ENCODE data around the gene TMEM132D. TPM values are rescaled to one million over a fixed set of nuclear protein-coding genes. Genes with fewer than 3 reads are reported as not detected.

Gene TMEM132D
- total and polyA plus RNA-seq, 2 of the 8 experiments (the other 6 are each of a cell fraction or from before 2014, with no cell fraction given) = 3.5 to 10.1 TPM

DNA sequence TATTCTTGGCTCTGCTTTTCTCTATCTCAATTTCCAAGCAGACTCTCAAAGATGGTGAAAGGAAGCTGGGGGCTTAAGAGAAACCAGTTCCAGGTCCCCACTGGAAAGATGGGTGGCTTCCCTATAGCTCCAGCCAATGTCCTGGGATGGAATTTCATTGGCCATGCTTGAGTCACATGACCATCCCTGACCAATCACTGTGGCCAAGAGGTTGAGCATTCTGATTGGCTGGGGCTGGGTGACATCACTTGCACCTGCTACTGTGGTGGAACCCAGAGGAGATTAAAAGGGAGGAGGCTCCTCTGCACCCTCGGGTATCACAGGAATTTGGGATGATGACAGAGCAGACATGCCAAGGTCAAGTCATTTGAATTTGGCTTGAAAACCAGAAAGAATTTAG is 436.5 kb downstream of the TMEM132D start:
- Histone ChIP-seq H3K14ac (ENCODE audit: insufficient read length) (no peak overlapping the region), H3K4me2 (ENCODE audit: insufficient read depth in 1 of 2, low read depth in 2 of 2, low read length in 2 of 2) (no peak overlapping the region), H3K79me2 (ENCODE audit: control insufficient read depth in 1 of 2, insufficient read depth in 2 of 2, low read length in 2 of 2) (no peaks in the 10 kb centered on the region), H3K4me1 (replicated peaks in 1 of 4; ENCODE audit: control insufficient read depth in 3 of 4, insufficient read depth in 4 of 4, low read length in 3 of 4) (no peaks in the 10 kb centered on the region), H2BK120ac (replicated peaks; ENCODE audit: low read depth, low read length) (no peak overlapping the region), H3K9ac (replicated peaks in 1 of 4; ENCODE audit: extremely low read depth in 1 of 4, low read depth in 3 of 4, low read length in 3 of 4) (no peak overlapping the region), H3K23ac (ENCODE audit: insufficient read length) (no peak overlapping the region), H3K36me3 (ENCODE audit: control insufficient read depth in 2 of 4, insufficient read depth in 4 of 4, low read length in 3 of 4) (no peaks in the 10 kb centered on the region), H2BK20ac (ENCODE audit: low read length) (no peak overlapping the region), H4K91ac (replicated peaks; ENCODE audit: insufficient read length, low read length) (no peak overlapping the region), H4K8ac (ENCODE audit: extremely low read depth, insufficient read depth, low read length) (no peak overlapping the region), H2BK5ac (ENCODE audit: low read depth, low read length) (no peak overlapping the region), H3K23me2 (ENCODE audit: low read depth, low read length) (no peaks in the 10 kb centered on the region), H4K5ac (ENCODE audit: insufficient read length, low read depth, low read length) (no peak overlapping the region), H3K18ac (ENCODE audit: extremely low read depth, low read length) (no peak overlapping the region), H4K20me1 (replicated peaks in 1 of 2; ENCODE audit: control insufficient read depth in 1 of 2, insufficient read depth in 2 of 2, low read length in 2 of 2) (no peaks in the 10 kb centered on the region), H3K4ac (replicated peaks; ENCODE audit: insufficient read length, low read depth, low read length) (no peak overlapping the region), H3K56ac (replicated peaks; ENCODE audit: insufficient read length, low read depth, low read length) (no peak overlapping the region), H3K4me3 (ENCODE audit: extremely low read depth in 1 of 4, insufficient read depth in 2 of 4, low read depth in 3 of 4, low read length in 4 of 4) (no peak overlapping the region), H3K27me3 (replicated peaks in 1 of 4; ENCODE audit: control insufficient read depth in 3 of 4, extremely low read depth in 1 of 4, insufficient read depth in 3 of 4, low read length in 3 of 4) (no peaks in the 10 kb centered on the region), H3K9me3 (ENCODE audit: insufficient read depth in 2 of 2, low read depth in 1 of 2, low read length in 1 of 2) (no peaks in the 10 kb centered on the region), H2BK12ac (ENCODE audit: low read depth, low read length) (no peak overlapping the region), H3K79me1 (ENCODE audit: low read depth, low read length) (no peaks in the 10 kb centered on the region; the same call in 1 of the 2 replicates), H2BK15ac (ENCODE audit: low read length) (no peak overlapping the region), H3K27ac (ENCODE audit: low read depth, low read length) (no peak overlapping the region), H2AK5ac (ENCODE audit: low read depth, low read length) (no peak overlapping the region), H2AFZ (ENCODE audit: low read length) (no peak overlapping the region)
- FAIRE-seq = no peak
- CTCF ChIA-PET (ENCODE audit: partially characterized antibody) = interaction anchor here (1.2 to 1.5 kb wide), 2 partner anchors 12 to 13 kb away, joined by 3 to 4 read pairs; no protein-coding TSS in a partner anchor
- TF ChIP-seq TCF12 (IDR thresholded peaks at IDR 0.05; ENCODE audit: low read depth, low read length) (no peak), CEBPB (IDR thresholded peaks at IDR 0.05; ENCODE audit: low read depth, low read length) (no peak)
- TF ChIP-seq, protein P1, sequence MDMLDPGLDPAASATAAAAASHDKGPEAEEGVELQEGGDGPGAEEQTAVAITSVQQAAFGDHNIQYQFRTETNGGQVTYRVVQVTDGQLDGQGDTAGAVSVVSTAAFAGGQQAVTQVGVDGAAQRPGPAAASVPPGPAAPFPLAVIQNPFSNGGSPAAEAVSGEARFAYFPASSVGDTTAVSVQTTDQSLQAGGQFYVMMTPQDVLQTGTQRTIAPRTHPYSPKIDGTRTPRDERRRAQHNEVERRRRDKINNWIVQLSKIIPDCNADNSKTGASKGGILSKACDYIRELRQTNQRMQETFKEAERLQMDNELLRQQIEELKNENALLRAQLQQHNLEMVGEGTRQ (IDR thresholded peaks at IDR 0.05; ENCODE audit: low read length) = 0 out of 2 replicates have a peak, but pooled peaks have one; percentile 11
- POLR2A ChIA-PET (ENCODE audit: partially characterized antibody) = no interaction called here
- no peak for DNase-seq (ENCODE audit: low read depth in 1 of 2, low spot score in 2 of 2)
- WGBS, 2 experiments (ENCODE audit: extremely low coverage in 1 of 2, insufficient coverage in 1 of 2, insufficient read length in 1 of 2, insufficient replicate concordance in 2 of 2, low coverage in 1 of 2, low lambda C conversion rate in 2 of 2, missing lambda C conversion rate in 1 of 2) = 62% methylated on average over 1 of the region's 1 CpG; no CpG with 5 or more reads in 1 of the 2 experiments

Measured in H1 (cell line).